Tibial artery (tissue), 4 donors: ENCODE results near the gene POLRMT.
"Not testable (repeated sequence)": the region's sequence is repeated elsewhere in the genome, so short reads cannot be mapped to it uniquely, and the experiment has no call there.

Experiments
- DNase-seq, 2 donors: peaks; one replicate each; pipeline ENCODE4 v3.0.0-alpha.2; 2019
- H3K27ac ChIP-seq, 2 donors: fragments of 200-600 bp; sonication (generic) in 1 of 2; 1 replicate in 1 of 2; 2 replicates in 1 of 2; pipeline ENCODE4 v1.5.1; 2018 to 2019; ENCODE audit warnings: mild to moderate bottlenecking in 1 of 2
- H3K27me3 ChIP-seq, 2 donors: fragments of 200-600 bp; sonication (generic) in 1 of 2; one replicate each; pipeline versions ENCODE4 v1.5.1 to v1.6.0; 2016 to 2019
- H3K36me3 ChIP-seq, 3 donors: fragments of 200-600 bp; sonication (generic) in 2 of 3; one replicate each; pipeline ENCODE4 v1.5.1; 2016 to 2019; ENCODE audit warnings: mild to moderate bottlenecking in 2 of 3
- H3K4me1 ChIP-seq, 4 donors: fragments of 200-600 bp; sonication (generic) in 2 of 4; 1 replicate in 3 of 4; 2 replicates in 1 of 4; pipeline ENCODE4 v1.5.1; 2016 to 2019
- H3K4me3 ChIP-seq, 2 donors: fragments of 200-600 bp; sonication (generic) in 1 of 2; 1 replicate in 1 of 2; 2 replicates in 1 of 2; pipeline ENCODE4 v1.5.1; 2018 to 2019; ENCODE audit warnings: mild to moderate bottlenecking in 2 of 2
- H3K9me3 ChIP-seq, 3 donors: fragments of 200-600 bp; sonication (generic) in 1 of 3; one replicate each; pipeline ENCODE4 v1.5.1; 2016 to 2019
- intact Hi-C: fragments of 100-400 bp; cut with DNase I; formaldehyde crosslinking; loops from one replicate; pipeline ENCODE4 v1.15.0; 2023; ENCODE audit warnings: low total_unique reads
- TF ChIP-seq, protein P1 (sequence below), 2 experiments: fragments of 200-600 bp in 1 of 2; fragments of 450-650 bp in 1 of 2; IDR thresholded peaks; one replicate each; pipeline ENCODE4 v1.5.1; 2017 to 2019; ENCODE audit warnings: antibody characterized with exemption in 2 of 2, mild to moderate bottlenecking in 1 of 2, moderate library complexity in 1 of 2

POLRMT gene

GRCh38 chr19:588093-588740 lies 45.1 kb downstream of the POLRMT start:
- no peak overlapping the region for H3K4me3 ChIP-seq
- TF ChIP-seq, protein P1, sequence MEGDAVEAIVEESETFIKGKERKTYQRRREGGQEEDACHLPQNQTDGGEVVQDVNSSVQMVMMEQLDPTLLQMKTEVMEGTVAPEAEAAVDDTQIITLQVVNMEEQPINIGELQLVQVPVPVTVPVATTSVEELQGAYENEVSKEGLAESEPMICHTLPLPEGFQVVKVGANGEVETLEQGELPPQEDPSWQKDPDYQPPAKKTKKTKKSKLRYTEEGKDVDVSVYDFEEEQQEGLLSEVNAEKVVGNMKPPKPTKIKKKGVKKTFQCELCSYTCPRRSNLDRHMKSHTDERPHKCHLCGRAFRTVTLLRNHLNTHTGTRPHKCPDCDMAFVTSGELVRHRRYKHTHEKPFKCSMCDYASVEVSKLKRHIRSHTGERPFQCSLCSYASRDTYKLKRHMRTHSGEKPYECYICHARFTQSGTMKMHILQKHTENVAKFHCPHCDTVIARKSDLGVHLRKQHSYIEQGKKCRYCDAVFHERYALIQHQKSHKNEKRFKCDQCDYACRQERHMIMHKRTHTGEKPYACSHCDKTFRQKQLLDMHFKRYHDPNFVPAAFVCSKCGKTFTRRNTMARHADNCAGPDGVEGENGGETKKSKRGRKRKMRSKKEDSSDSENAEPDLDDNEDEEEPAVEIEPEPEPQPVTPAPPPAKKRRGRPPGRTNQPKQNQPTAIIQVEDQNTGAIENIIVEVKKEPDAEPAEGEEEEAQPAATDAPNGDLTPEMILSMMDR (IDR thresholded peaks at IDR 0.05), result no peak
- H3K36me3 ChIP-seq, result peaks cover 2 to 4% (median 4%) of the 10 kb centered on the region in 3 donors
- H3K27ac ChIP-seq, result no peak overlapping the region
- intact Hi-C loops, result no loop called here
- peaks cover 4 to 80% of the 10 kb centered on the region in 2 donors for H3K27me3 ChIP-seq
- no peaks in the 10 kb centered on the region for H3K9me3 ChIP-seq
- H3K4me1 ChIP-seq, result peaks cover 0 to 31% (median 5%) of the 10 kb centered on the region in 4 donors
- DNase-seq, result no peak

GRCh38 chr19:585551-586110 lies 47.7 kb downstream of the POLRMT start:
- Histone ChIP-seq H3K4me3 (no peak overlapping the region), H3K36me3 (peaks cover 25 to 30% (median 28%) of the 10 kb centered on the region in 3 donors), H3K27ac (no peak overlapping the region), H3K27me3 (peaks cover 0 to 61% of the 10 kb centered on the region in 2 donors), H3K9me3 (no peaks in the 10 kb centered on the region), H3K4me1 (peaks cover 0 to 25% (median 3%) of the 10 kb centered on the region in 4 donors)
- intact Hi-C loops, result no loop called here
- TF ChIP-seq, protein P1 (IDR thresholded peaks at IDR 0.05), result no peak
- DNase-seq, result no peak

GRCh38 chr19:585146-585545 lies 48.2 kb downstream of the POLRMT start:
- peaks cover 28 to 35% (median 33%) of the 10 kb centered on the region in 3 donors for H3K36me3 ChIP-seq
- DNase-seq, H3K27ac ChIP-seq, H3K9me3 ChIP-seq, intact Hi-C loops, H3K4me3 ChIP-seq: not testable (repeated sequence)
- H3K4me1 ChIP-seq, result peaks cover 0 to 21% (median 2%) of the 10 kb centered on the region in 4 donors
- peaks cover 0 to 57% of the 10 kb centered on the region in 2 donors for H3K27me3 ChIP-seq

DNA sequence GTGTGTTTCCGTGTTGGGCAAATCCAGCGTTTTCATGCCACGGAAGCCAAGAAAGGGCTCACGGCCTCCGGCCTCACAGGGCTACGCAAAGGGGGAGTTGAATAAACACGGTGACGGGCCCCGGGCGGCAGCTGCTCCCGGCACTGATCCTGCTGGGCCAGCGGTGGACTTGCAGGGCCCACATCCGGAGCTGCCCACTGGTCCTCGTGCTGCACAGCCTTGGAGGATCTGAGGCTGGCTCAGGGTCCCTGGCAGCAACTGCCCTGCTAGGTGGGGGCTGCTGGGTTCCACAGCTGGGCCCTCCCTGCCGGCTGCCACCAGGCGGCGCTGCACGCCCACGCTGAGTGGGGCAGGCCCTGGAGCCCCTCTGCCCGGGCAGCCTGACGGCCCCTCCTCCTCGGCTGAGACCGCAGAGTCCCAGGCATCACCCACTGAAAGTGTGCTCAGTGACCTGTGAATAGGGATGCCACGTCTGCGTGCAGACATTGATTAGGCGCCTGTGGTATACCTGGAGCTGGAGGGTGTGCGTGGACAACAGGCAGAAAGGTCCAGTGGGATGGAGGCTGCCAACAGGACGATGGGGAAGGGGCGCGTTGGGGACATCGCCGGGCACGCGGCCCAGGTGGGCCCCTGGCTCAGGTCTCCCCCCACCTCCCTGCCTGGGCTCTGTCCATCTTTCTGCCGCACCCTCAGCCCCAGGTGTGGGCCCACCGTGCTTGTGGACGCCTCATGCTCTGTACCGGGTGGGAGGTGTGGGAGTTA lies 48.9 kb downstream of the POLRMT start:
- intact Hi-C loops, result no loop called here

DNA sequence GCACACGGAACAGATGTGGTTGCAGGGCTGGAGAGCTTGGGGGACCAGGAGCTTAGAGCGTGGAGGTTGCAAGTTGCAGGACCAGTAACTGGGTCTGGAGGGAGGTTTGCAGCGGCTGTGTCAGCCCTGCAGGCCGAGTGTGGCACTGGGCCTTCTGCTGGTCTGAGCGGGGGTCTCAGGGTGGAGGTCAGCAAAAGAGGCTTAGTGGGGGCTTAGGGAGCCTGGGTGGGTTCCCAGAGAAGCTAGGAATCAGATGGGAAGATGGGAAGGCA lies 49.4 kb downstream of the POLRMT start:
- peaks cover 0 to 50% of the 10 kb centered on the region in 2 donors for H3K27me3 ChIP-seq
- H3K4me3 ChIP-seq, result no peak overlapping the region
- TF ChIP-seq, protein P1 (IDR thresholded peaks at IDR 0.05), result no peak
- no peak overlapping the region for H3K27ac ChIP-seq
- no peak for DNase-seq
- no peaks in the 10 kb centered on the region for H3K9me3 ChIP-seq
- H3K4me1 ChIP-seq, result peaks cover 0 to 15% (median 0%) of the 10 kb centered on the region in 4 donors
- intact Hi-C loops, result no loop called here
- H3K36me3 ChIP-seq, result peaks cover 35 to 46% (median 41%) of the 10 kb centered on the region in 3 donors

More for the DNA sequence above, 48.9 kb downstream of the POLRMT start:
- Histone ChIP-seq H3K9me3 (no peaks in the 10 kb centered on the region), H3K4me1 (peaks cover 0 to 20% (median 1%) of the 10 kb centered on the region in 4 donors), H3K36me3 (peaks cover 35 to 42% (median 40%) of the 10 kb centered on the region in 3 donors), H3K27me3 (peaks cover 0 to 55% of the 10 kb centered on the region in 2 donors), H3K27ac (no peak overlapping the region), H3K4me3 (no peak overlapping the region)
- TF ChIP-seq, protein P1 (IDR thresholded peaks at IDR 0.05), result peak; percentile 45 to 54
- no peak for DNase-seq
